HG02610 (cell line): ENCODE results near the gene ATP8B3.
"Not testable (repeated sequence)": the region's sequence is repeated elsewhere in the genome, so short reads cannot be mapped to it uniquely, and the experiment has no call there.

Experiments used
- ATAC-seq: cut with Tn5 transposase; IDR thresholded peaks from one replicate; pipeline ENCODE4 v1.9.1; 2021; ENCODE audit warnings: mild to moderate bottlenecking, moderate library complexity; ENCODE audit not compliant: unreplicated experiment

Gene ATP8B3

DNA sequence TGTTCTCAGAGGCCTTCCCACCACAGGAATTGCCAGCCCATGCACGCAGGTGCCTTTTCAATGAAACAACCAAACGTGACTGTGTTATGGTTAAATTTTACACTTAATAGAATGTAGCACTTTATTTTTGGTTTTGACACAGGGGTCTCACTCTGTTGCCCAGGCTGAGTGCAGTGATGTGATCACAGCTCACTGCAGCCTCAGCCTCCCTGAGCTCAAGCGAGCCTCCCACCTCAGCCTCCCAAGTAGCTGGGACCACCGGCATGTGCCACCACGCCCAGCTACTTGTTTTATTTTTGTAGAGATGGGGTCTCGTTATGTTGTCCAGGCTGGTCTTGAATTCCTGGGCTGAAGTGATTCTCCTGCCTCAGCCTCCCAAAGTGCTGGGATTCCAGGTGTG lies 7.2 kb downstream of the ATP8B3 start:
- no peak for ATAC-seq

DNA sequence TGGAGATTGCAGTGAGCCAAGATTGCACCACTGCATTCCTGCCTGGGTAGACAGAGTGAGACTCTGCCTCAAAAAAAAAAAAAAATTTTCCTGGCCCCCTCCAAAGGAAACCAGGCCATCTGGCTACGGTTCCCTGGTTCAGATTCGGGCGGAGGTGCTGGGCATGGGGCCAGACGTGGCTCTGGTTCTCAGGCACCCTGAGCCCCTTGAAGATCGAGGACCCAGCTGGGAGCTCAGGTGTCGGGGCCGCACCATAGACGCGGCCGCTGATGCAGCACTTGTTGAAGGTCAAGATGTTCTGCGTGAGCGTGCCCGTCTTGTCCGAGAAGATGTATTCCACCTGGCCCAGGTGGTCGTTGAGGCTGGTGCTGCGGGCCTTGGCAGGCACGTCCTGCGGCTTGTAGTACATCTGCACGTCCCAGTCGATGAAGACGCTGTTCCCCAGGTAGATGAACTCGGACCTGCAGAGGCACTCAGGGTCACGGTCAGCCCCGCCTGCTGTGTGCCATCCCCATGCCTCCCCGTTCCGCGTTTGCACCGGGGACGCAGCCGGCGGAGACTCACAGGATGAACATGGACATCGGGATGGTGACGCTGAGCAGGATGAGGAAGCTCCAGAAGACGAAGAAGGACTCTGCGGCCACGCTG lies 12.3 kb downstream of the ATP8B3 start:
- no peak for ATAC-seq

DNA sequence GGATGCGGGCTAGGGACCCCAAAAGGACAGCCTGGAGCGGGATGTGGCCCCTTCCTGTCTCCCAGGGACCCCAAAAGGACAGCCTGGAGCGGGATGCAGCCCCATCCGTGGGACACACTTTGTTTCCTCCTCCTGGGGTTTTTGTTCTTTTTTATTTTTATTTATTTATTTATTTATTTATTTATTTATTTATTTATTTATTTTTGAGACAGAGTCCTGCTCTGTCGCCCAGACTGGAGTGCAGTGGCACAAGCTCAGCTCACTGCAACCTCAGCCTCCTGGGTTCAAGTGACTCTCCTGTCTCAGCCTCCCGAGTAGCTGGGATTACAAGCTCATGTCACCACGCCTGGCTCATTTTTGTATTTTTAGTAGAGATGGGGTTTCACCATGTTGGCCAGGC lies 14.8 kb downstream of the ATP8B3 start:
- ATAC-seq = not testable (repeated sequence)

DNA sequence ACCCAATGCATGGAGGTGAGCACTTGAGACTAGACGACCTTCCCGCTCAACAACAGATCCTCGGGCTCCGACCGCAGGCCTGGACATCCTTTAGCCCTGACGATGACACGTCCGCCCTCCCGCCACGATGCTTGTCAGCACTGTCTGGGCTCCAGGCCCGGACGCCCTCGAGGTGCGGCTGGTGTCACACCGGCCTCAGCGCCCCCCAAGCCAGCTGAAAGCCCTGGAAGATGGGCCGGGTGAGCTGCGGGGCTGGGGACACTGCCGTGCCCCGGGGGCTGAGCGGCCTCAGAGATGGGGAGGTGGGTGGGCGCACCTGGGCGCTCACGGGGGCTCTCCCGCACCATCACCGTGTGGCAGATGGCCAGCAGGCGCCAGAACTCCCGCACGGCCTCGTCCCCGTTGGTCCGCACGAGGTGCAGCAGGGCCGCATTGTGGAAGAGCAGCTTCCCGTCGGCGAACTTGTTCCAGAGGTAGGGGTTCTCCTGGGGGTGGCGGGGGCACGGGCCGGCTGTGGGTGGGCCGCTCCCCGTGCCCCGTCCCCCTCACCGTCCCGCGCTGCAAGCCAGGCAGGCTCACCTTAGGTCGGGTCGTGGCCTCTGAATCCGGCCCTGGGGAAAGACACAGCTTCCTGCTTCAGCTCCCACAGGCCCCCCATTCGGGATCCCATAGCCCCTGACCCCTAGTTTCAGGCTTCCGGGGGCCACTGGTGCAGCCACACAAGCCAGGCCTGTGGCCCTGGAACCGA lies 15.5 kb downstream of the ATP8B3 start:
- ATAC-seq = no peak

DNA sequence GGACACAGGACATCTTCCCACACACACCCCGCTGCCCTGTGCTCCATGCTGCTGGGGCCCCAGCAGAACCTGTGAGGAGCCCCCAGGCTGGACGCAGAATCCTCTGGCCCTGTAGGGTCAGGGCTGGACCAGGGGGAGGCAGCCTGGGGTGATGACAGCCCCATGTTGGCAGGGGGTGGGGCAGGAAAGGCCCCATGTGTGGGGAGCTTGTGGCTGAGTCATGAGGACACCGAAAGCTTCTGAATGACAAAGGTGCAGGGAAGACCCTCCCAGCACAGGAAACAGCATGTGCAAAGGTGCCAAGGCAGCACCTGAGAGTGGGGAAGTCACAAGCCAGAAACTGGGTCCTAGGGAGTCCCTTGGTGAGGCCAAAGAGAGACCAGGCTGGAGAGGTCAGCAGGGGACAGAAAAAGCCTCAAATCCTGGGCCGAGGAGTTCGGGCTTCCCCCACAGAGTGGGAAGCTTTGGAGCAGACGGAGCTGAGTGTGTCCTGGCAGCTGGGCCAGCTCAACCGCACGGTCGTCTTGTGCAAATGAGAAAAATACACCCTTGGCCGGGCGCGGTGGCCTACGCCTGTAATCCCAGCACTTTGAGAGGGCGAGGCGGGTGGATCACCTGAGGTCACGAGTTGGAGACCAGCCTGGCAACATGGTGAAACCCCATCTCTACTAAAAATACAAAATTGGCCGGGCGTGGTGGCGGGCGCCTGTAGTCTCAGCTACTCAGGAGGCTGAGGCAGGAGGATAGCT lies 17.5 kb downstream of the ATP8B3 start:
- ATAC-seq = no peak

DNA sequence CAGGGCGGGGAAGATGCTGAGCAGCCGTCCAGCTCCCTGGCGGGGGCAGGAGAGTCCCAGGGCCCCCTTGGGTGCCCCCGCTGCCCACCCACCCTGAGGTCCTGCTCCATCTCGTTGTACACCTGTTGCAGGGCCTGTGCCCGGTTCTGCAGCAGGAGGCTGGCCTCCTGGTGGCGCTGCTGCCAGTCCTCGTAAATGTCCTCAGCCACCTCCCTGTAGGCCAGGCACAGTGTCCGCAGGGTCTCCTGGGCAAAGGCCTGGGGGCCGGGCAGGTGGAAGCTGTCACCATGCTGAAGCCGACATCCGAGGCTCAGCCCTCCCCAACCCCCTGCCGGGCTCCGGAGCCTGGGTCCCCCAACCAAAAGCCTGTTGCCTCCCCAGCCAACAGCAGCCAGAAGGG lies 20.2 kb downstream of the ATP8B3 start:
- no peak for ATAC-seq

DNA sequence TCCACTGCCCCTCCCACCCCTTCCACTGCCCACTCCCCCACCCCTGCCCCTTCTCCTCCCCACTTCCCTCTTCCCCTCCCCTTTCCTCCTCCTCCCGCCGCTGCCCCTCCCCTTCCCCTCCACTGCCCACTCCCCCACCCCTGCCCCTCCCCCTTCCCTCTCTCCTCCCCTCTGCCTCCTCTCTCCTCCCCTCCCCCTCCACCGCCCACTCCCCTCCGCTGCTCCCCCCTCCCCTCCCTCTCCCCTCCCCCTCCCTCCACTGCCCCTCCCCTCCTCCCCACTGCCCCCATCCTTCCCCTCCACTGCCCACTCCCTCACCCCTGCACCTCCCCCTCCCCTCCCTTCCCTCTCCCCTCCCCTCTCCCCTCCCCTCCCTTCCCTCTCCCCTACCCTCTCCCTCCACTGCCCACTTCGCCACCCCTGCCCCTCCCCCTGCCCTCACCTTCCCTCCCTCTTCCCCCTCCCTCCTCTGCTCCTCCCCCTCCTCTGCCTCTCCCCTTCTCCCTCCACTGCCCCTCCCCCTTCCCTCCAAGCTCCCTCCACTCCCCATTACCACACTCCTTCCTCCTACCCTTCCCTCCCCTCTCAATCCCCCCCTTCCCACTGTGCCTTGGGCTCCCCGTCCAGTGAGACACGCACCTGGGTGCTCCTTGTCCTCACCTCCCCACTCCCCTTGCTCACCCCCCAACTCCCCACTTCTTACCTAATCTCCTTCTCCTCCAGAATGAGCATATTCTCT lies 21.9 kb downstream of the ATP8B3 start:
- no peak for ATAC-seq

DNA sequence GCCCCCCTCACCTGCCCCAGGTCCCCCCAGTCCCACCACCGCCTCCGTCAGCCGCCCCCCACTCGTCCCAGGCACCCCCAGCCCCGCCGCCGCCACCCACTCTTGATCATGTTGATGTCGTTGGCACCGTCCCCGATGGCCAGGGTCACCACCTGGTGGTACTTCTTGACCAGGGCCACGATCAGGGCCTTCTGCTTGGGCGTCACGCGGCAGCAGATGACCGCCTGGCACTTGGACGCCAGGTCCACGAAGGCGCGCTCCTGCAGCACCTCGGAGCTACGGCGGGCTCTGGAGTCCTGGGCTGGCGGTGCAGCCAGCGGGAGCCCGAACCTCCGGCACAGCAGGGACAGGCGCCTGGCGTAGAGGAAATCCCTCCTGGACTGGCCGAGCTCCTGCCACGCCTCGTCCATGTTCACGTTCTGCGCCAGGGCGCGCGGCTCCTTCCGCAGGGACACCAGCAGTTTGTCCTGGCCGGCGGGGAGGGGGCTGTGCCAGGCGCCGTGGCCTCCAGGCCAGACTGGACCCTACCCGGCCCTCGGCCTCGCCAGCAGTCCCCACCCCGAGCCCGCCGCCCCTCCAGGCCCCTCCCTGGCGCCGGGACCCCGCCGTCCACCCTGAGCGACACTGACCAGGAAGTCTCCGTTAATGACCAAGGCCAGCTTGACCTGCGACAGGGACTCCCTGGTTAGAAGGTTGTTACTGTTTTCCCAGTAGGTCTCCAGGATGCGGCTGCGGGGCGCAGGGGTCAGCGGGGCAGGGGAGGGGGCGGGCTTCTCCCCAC lies 22.6 kb downstream of the ATP8B3 start:
- ATAC-seq = no peak

DNA sequence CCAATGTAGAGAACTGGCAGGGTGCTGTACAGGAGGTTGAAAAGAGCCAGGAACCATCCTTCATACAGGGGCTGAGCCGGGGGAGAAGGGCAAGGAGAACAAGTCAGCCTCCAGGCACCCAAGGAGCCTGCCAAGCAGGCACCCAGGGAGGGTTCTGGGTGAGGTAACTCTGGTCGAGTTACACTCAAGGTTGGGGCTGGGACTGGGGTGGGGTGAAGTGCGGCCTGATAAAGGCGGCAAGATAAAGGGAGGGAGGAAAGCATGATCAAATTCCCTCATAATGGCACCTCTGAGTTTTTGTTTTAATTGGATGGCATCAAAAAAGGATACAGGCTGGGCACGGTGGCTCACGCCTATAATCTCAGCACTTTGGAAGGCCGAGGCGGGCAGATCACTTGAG lies 25.0 kb downstream of the ATP8B3 start:
- ATAC-seq = no peak

DNA sequence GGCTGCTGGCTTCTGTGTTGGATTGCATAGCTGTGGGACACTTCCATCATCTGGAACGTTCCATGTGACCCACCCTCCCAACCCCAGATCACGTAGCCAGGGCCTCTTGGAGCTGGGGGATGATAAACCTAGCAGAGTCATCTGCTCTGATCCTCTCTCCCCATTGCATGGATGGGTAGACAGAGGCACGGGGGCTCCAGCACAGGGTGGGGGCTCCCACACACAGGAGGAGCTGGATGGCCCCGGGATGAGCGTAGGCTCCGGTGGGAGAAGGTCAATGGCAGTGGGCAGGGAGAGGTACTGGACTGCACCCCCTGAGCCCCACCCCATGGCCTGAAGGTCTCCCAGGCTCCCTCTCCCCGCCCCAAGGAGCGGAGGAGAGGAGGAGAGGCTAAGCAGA lies 25.4 kb downstream of the ATP8B3 start:
- ATAC-seq = no peak

DNA sequence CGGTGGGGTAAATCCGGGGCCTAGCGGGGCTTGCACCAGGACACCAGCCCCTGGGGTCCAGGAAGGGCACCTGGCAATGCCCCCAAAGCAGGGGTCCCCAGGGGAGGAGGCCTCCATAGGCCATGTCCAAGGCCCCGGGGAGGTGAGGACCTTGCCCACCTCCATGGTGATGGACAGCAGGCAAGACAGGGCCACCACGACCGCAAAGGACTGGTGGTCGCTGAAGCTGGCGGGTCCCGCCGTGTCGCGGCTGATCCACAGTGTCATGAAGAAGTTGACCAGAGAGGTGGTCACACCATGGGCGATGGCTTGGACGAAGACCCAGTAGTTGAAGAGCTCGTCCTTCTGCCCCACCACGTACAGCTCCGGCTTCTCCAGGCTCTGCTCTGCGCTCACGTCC lies 26.8 kb downstream of the ATP8B3 start:
- ATAC-seq = no peak

DNA sequence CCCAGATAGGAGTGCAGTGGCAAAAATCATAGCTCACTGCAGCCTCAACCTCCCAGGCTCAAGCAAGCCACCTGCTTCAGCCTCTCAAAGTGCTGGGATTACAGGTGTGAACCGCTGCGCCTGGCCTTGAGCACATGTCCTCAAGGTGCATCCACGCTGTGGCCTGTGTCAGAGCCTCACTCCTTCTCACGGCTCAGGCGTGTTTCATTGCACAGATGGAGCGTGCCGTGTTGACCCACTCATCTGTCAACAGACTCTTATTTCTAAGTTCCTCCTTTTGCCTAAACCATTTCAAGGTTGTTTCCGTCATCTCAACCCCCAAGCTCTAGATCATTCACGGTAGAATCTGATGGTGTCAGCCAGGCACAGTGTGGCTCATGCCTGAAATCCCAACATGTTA lies 28.2 kb downstream of the ATP8B3 start:
- ATAC-seq = no peak

DNA sequence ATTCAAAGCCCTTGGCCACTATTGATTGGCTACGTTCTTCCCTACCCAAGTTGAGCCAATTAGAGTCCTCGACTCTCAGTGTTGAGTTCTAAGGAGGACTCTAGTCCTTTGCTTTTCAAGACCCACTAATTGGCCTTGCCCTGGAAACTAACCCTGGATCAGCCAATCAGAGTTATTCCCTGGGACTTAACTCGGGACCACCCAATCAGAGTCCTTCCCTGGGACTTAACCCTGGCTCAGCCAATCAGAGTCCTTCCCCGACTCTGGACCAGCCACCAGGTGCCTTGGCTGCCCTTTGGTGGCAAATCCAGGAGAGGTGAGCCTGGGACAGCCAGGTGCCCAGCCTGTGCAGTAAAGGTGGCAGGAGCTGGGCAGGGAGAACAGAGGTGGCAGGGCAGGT lies 28.7 kb downstream of the ATP8B3 start:
- no peak for ATAC-seq

DNA sequence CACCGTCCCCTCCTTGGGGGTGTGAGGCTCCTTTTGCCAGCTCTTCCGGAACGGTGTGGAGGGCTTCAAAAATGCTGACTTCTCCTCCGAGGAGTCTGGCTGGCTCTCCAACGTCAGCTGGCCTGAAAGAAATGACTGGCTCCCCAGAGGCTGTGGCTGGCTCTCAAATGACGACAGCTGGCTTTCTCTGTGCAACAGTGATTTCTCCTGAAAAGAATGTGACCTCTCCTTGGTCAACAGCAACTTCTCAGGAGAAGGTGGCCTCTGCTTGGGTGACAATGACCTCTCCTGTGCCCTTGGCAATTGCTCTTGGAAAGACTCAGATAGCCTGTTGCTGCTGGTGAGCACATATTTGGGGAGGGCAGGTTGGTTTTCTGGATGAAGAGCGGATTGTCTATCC lies 29.6 kb downstream of the ATP8B3 start:
- no peak for ATAC-seq

DNA sequence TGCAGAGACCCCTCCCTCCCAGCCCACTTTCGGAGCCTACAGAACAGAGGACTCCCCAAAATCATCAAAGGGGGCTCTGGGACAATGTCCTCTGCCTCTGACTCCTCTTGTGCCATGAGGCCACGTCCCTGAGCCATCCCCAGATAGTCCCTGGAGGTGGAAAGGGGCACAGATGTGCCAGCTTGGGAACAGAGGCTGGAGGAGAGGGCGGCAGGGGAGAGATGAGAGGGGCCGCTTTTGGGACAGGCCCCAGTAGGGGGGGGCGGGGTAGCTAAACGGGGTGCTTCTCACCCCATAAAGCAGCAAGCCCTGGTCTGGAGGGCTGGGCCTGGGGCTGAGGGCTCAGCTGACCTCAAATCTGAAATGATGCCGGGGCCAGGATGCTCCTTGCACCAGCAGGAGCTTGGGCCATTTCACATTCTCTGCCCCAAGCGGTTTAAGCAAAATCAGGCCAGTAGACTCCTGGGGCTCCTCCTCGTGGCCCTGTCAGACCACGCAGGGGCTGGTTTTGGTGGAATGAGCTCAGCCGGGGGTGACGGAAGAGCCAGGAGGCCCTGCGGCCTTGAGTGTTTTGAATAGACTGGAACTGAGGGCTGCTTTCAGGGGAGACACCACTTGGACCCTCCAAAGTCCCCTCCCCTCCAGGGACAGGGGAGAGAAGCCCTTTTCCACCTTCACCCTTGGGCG lies 31.7 kb downstream of the ATP8B3 start:
- no peak for ATAC-seq

DNA sequence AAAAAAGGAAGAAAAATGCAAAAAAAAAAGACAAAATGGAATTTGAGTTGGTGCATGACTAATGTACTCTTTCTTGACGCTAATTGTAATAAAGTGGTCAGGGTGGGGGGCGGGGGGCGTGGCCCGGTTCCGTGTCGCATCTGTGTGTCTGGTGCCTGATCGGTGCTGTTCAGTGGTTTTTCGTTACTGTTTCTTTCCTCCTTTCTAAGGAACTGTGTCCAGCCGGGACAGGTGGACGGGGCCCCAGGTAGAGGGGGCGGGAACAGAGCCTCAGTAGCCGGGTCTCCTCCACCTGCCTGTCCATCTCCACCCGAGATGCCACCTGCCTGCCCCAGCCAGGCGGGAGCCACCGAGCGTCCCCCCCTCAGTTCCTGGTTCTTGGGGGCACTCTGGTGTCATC lies 32.5 kb downstream of the ATP8B3 start:
- ATAC-seq = no peak

DNA sequence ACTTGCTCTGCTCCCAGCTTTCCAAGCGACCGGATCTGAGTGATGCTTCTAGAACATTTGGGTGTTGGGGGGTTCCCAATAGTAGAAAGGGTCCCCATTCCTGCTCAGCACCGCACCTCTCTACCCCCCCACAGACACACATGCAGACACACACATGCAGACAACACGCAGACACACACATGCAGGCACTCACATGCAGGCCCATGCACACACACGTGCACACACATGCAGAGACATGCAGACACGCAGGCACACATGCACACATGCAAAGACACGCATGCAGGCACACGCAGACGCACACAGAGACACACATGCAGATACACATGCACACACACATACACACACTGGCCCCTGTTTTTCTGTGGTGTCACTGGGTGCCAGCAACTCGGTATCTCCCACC lies 34.9 kb downstream of the ATP8B3 start:
- no peak for ATAC-seq

DNA sequence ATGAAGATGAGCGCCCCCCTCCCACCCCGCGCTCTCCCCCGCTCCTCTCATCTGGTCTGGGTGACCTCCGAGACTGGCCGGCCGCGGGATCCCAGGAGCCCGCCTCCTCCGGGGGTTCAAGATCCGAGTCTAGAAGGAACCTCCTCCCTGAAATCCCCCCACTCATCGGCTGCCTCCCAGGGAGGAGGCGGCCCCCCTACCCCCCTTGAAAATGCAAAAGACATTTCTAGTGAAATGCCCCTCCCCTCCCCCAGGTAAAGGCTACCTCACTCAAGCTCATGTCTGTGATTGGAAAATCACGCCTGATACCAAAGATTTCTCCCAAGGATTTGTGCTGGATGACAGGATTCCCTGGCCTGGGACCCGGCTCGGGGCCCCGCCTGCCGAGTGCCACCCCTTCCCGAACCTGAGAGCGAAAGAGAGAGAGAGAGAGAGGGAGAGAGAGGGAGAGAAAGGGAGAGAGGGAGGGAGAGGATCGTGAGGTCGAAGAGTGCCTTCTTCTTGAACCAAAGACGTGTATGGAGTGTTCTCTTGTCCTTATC lies 35.4 kb downstream of the ATP8B3 start:
- no peak for ATAC-seq

DNA sequence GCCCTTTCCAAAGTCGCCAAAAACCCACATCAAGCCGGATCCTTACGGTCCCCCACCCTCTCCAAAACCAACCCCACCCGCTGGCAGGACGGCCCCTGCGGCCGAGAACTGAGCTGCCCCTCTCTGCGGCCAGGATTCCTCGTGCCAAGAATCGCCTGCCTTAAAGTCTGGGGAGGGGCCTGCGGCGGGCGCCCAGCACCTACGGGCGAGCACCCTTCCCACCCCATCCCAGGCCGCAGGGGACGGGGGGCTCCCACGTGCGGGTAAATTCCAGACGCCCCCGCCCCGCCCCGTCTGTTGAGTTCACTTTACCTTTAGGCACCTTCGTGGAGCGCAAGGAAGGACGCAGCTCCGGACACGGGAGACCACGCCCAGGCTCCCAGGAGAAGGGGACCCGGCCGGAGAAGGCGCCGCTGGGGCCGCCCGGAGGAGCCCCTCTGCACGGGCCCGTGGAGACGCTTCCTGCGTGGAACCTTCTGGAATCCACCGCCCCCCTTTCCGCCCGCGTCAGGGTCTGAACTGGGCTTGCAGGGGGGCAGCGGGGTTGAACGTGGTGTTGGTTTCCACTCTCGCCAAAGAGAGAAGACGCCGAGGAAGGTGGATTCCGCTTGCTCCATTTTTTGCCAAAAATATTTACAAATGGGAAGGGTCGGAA lies 36.0 kb downstream of the ATP8B3 start:
- no peak for ATAC-seq
